Tibial artery (tissue), 4 donors: ENCODE results near the gene ELOVL6.
A peak's percentile ranks its signal among the peaks of the same experiment; 100 is the strongest.
"Not testable (repeated sequence)": the region's sequence is repeated elsewhere in the genome, so short reads cannot be mapped to it uniquely, and the experiment has no call there.

ENCODE experiments used
- DNase-seq, 2 donors: peaks; one replicate each; pipeline ENCODE4 v3.0.0-alpha.2; 2019
- H3K27ac ChIP-seq, 2 donors: fragments of 200-600 bp; sonication (generic) in 1 of 2; 1 replicate in 1 of 2; 2 replicates in 1 of 2; pipeline ENCODE4 v1.5.1; 2018 to 2019; ENCODE audit warnings: mild to moderate bottlenecking in 1 of 2
- H3K27me3 ChIP-seq, 2 donors: fragments of 200-600 bp; sonication (generic) in 1 of 2; one replicate each; pipeline versions ENCODE4 v1.5.1 to v1.6.0; 2016 to 2019
- H3K36me3 ChIP-seq, 3 donors: fragments of 200-600 bp; sonication (generic) in 2 of 3; one replicate each; pipeline ENCODE4 v1.5.1; 2016 to 2019; ENCODE audit warnings: mild to moderate bottlenecking in 2 of 3
- H3K4me1 ChIP-seq, 4 donors: fragments of 200-600 bp; sonication (generic) in 2 of 4; 1 replicate in 3 of 4; 2 replicates in 1 of 4; pipeline ENCODE4 v1.5.1; 2016 to 2019
- H3K4me3 ChIP-seq, 2 donors: fragments of 200-600 bp; sonication (generic) in 1 of 2; 1 replicate in 1 of 2; 2 replicates in 1 of 2; pipeline ENCODE4 v1.5.1; 2018 to 2019; ENCODE audit warnings: mild to moderate bottlenecking in 2 of 2
- H3K9me3 ChIP-seq, 3 donors: fragments of 200-600 bp; sonication (generic) in 1 of 3; one replicate each; pipeline ENCODE4 v1.5.1; 2016 to 2019
- CTCF ChIP-seq, 2 experiments: fragments of 200-600 bp in 1 of 2; fragments of 450-650 bp in 1 of 2; IDR thresholded peaks; one replicate each; pipeline ENCODE4 v1.5.1; 2017 to 2019; ENCODE audit warnings: antibody characterized with exemption in 2 of 2, mild to moderate bottlenecking in 1 of 2, moderate library complexity in 1 of 2
- intact Hi-C: fragments of 100-400 bp; cut with DNase I; formaldehyde crosslinking; loops from one replicate; pipeline ENCODE4 v1.15.0; 2023; ENCODE audit warnings: low total_unique reads

Gene ELOVL6

GRCh38 chr4:110055158-110055768 lies 143.2 kb downstream of the ELOVL6 start:
- Histone ChIP-seq H3K4me3 (no peak overlapping the region), H3K36me3 (no peaks in the 10 kb centered on the region), H3K4me1 (no peaks in the 10 kb centered on the region), H3K9me3 (no peaks in the 10 kb centered on the region), H3K27me3 (no peaks in the 10 kb centered on the region), H3K27ac (no peak overlapping the region)
- TF ChIP-seq CTCF (IDR thresholded peaks at IDR 0.05): no peak
- DNase-seq: no peak
- intact Hi-C loops: no loop called here

GRCh38 chr4:110049951-110050925 lies 148.2 kb downstream of the ELOVL6 start:
- DNase-seq: peak in 1 of 2 donors; percentile 38

GRCh38 chr4:110046588-110047049 lies 151.8 kb downstream of the ELOVL6 start:
- Histone ChIP-seq H3K27me3 (no peaks in the 10 kb centered on the region), H3K27ac (no peak overlapping the region), H3K9me3 (no peaks in the 10 kb centered on the region), H3K4me1 (peaks cover 0 to 7% (median 3%) of the 10 kb centered on the region in 4 donors), H3K4me3 (no peak overlapping the region), H3K36me3 (no peaks in the 10 kb centered on the region)
- DNase-seq: no peak
- intact Hi-C loops: no loop called here
- TF ChIP-seq CTCF (IDR thresholded peaks at IDR 0.05): no peak

More at GRCh38 chr4:110049951-110050925, 148.2 kb downstream of the ELOVL6 start:
- intact Hi-C loops: loop anchor here (5.0 kb wide), 1 partner anchor 162 kb away; no protein-coding TSS in a partner anchor
- TF ChIP-seq CTCF (IDR thresholded peaks at IDR 0.05): peak; percentile 65 to 66
- Histone ChIP-seq H3K4me3 (no peak overlapping the region), H3K27ac (no peak overlapping the region), H3K27me3 (no peaks in the 10 kb centered on the region), H3K4me1 (no peaks in the 10 kb centered on the region), H3K36me3 (no peaks in the 10 kb centered on the region), H3K9me3 (no peaks in the 10 kb centered on the region)

GRCh38 chr4:110042545-110043517 lies 155.6 kb downstream of the ELOVL6 start:
- Histone ChIP-seq H3K27ac (no peak overlapping the region), H3K4me1 (peaks cover 0 to 7% (median 3%) of the 10 kb centered on the region in 4 donors), H3K9me3 (no peaks in the 10 kb centered on the region), H3K4me3 (no peak overlapping the region), H3K36me3 (no peaks in the 10 kb centered on the region), H3K27me3 (no peaks in the 10 kb centered on the region)
- intact Hi-C loops: no loop called here
- no peak for DNase-seq
- no peak for TF ChIP-seq CTCF (IDR thresholded peaks at IDR 0.05)

GRCh38 chr4:110041735-110042134 lies 156.7 kb downstream of the ELOVL6 start:
- no peaks in the 10 kb centered on the region for H3K27me3 ChIP-seq
- no peak for DNase-seq
- no peak overlapping the region for H3K27ac ChIP-seq
- H3K9me3 ChIP-seq: no peaks in the 10 kb centered on the region
- peaks cover 0 to 7% (median 3%) of the 10 kb centered on the region in 4 donors for H3K4me1 ChIP-seq
- H3K36me3 ChIP-seq: no peaks in the 10 kb centered on the region
- no peak overlapping the region for H3K4me3 ChIP-seq
- intact Hi-C loops: no loop called here
- TF ChIP-seq CTCF (IDR thresholded peaks at IDR 0.05): no peak

- H3K9me3 ChIP-seq, H3K36me3 ChIP-seq, H3K27ac ChIP-seq, H3K27me3 ChIP-seq, intact Hi-C loops, DNase-seq, H3K4me3 ChIP-seq, H3K4me1 ChIP-seq: not testable (repeated sequence)
Measured at GRCh38 chr4:110039164-110039563, 159.3 kb downstream of the ELOVL6 start.
